GM12872 (cell line): Measurements from ENCODE around the gene NDUFA9.

ENCODE experiments used
- TF ChIP-seq, protein P1 (sequence below): IDR thresholded peaks from 3 replicates; pipeline ENCODE4 v1.5.1; 2011; ENCODE audit warnings: low read depth, mild to moderate bottlenecking, low read length, moderate library complexity; ENCODE audit not compliant: insufficient read depth

Gene NDUFA9

DNA sequence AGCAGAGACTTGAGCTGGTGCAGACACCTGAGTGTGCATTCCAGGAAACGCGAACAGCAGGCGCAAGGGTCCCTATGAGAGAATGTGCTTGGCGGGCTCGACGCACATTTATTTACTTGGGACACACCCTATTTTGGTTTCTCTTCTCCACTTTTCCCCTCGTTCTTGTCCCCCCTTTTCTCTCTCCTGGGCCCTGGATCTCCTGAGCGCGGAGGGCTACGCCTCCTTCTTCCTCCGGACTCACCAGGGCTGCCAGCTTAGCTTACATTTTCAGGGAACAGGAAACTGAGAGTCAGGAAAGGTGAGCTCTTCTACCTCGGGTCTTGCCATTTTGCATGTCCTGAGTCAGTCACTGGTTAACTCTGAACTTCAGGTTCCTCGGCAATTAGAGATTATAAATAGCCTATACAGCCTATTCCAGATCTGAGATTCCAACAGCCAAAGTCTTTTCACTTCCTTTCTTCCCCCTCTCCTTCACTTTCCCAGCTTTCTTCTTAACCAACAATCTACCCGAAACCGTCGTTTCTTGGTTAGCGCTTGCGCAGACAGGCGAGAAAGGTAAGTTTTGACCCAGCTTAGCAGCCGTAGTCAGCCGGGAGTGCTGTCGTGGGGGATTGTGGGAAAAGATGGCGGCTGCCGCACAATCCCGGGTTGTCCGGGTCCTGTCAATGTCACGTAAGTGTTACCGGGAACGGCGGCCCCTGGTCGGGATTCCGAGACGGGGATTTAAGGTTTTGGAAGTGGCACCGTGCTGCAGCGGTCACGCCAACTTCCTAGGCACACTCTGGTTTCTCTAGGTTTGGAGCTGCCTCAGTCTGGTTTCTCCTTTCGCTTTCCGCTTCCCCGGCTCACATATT, at the start of gene NDUFA9, which contains the start of gene AKAP3:
TSS of gene NDUFA9 (plus strand) at position 614 of the 857 bp plus-strand sequence. CDS start at position 627, 13 bp downstream.
TSS of gene AKAP3 (minus strand) at position 551 of the 857 bp plus-strand sequence. CDS start 10,855 bp downstream, outside the sequence.
- TF ChIP-seq, protein P1, sequence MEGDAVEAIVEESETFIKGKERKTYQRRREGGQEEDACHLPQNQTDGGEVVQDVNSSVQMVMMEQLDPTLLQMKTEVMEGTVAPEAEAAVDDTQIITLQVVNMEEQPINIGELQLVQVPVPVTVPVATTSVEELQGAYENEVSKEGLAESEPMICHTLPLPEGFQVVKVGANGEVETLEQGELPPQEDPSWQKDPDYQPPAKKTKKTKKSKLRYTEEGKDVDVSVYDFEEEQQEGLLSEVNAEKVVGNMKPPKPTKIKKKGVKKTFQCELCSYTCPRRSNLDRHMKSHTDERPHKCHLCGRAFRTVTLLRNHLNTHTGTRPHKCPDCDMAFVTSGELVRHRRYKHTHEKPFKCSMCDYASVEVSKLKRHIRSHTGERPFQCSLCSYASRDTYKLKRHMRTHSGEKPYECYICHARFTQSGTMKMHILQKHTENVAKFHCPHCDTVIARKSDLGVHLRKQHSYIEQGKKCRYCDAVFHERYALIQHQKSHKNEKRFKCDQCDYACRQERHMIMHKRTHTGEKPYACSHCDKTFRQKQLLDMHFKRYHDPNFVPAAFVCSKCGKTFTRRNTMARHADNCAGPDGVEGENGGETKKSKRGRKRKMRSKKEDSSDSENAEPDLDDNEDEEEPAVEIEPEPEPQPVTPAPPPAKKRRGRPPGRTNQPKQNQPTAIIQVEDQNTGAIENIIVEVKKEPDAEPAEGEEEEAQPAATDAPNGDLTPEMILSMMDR: no peak

- TF ChIP-seq, protein P1: no peak
These were observed 45.5 kb upstream of the NDUFA9 start for GRCh38 chr12:4603421-4603820.

GRCh38 chr12:4603946-4604345, 45.0 kb upstream of the NDUFA9 start:
- TF ChIP-seq, protein P1: no peak

GRCh38 chr12:4604684-4605193, 44.2 kb upstream of the NDUFA9 start:
- TF ChIP-seq, protein P1: peak; percentile 99

- TF ChIP-seq, protein P1: no peak
These were observed 41.9 kb upstream of the NDUFA9 start for GRCh38 chr12:4607056-4607455.

DNA sequence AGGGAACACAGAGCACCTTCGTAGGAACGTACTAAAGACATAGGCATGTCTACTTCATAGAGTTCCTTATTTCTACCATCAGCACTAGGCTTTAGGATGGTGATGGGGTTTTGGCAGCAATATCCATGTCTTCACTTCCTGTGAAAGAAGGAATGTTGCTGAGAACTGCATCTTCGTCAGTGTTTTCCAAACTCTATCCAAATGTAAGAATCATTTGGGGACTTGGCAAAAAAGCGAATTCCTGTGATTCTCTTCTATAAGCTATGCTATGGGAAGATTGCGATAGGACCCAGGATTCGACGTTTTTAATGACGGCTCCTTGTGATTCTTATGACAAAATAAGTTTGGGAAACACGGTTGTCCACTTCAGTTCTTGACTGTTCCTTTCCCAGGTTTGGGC, 39.8 kb upstream of the NDUFA9 start:
- TF ChIP-seq, protein P1: no peak

DNA sequence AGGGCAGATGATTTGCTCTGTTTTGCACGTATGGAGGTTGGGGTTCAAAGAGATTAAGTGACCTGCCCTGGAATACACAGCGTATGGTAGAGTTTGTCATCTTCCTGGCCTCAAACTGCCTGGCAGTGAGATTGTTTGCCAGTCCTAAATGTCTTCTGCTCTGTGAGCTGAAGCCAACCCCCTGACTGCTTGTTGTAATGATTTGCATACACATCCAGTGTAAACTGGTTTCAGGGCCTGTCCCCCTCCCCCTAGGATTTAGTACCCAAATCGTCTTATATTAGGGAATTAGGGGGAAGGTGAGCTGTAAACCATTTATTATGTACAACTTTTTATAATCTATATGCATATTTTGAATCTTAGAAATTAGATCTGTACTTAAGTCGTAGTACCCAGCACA, 38.4 kb upstream of the NDUFA9 start:
- TF ChIP-seq, protein P1: no peak
